ENCODE measurements around the gene APMAP.
A peak's percentile ranks its signal among the peaks of the same experiment; 100 is the strongest.

The APMAP gene

DNA sequence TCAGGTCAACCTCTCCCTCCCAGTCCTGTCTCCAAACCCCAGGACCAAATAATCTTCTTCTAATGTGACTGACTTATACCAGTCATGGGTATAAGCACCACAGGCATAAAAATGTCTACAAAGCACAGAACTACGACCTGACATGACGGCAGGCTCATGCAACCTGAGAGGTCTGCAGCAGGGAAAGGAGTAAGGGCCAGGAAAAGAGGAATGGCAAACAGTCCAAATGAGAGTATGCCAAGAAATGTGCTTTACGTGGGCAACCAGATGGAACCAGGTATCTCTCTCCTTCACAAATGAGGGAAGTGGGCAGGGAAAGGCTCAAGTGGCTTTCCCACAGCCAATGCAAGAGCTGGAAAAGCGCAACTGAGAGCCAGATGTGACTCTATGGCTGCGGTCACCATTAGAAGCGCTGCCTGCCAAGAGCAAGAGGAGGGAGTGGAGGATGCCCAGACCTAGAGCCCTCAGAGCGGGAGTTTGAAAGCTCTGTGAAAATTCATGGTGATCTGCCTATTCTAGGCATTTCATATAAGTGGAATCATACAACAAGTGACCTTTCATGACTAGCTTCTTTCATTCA, 6.0 kb downstream of the APMAP start:
- no peak for DNase-seq

DNA sequence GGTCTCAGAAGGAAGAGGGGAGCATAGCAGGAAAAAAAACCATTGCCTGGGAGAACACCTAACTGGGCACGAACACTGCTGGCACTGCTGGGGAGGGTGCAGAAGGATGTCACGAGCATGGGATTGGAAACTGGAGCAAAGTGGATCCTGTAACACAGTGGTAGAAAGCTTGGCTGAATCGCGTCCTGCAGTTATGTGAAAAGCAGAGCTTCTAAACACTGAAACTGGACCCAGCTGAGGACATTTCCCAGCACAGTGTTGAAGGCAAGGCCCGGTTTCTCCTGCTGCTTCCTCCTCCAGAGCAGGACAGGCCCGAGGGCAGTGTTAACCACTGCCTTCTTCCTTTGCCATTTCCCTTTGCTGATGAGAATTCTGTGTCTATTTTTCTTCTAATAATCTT, 6.7 kb downstream of the APMAP start:
- DNase-seq, result no peak

DNA sequence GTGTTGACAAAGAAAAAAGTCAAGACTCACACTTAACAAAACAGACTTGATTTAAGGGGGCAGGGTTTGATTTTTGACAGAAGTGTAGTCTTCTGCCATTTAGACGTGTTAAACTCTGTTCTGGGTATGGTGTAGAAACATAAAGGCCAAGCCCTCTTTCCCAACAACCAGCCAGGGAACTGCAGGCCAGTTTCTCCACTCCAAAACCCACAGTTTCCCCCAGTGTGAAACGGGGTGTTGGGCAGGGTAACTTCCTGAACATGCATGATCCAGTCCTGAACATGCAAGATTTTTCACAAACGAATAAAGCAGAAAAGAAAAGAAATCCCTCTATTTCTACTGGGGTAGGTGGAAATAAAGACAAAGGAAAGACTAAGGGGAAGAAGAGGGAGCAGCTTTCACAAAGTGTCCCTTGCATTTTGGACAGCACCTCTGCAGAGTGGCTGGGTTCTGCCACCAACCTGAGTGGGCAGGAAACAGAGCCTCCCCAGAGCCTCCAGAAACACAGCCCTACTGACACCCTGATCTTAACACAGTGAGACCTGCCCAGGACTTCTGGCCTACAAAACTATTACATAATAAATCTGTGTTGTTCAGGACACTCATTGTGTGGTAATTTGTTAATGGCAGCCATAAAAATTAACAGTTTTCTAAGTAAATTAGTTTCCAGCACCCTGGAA, 7.5 kb downstream of the APMAP start:
- no peak for DNase-seq

DNA sequence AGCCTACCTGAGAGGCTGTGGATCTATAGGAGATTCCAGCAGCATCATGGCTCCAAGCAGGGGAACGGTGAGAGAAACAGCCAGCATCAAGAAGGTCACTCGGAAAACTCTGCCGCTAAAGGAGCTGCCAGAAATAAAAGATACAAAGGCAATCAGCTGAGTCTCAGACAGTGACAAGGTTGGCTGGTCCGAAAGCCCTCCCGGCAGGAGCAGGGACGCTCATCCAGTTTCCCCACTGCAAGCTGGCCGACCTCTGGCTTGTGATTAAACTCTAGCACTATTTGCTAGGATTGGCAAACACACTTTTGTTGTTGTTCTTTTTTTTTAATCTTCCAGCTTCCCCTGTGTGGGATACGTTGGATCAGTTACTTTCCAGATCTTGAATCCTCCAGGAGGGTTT, 8.7 kb downstream of the APMAP start:
- DNase-seq, result no peak

DNA sequence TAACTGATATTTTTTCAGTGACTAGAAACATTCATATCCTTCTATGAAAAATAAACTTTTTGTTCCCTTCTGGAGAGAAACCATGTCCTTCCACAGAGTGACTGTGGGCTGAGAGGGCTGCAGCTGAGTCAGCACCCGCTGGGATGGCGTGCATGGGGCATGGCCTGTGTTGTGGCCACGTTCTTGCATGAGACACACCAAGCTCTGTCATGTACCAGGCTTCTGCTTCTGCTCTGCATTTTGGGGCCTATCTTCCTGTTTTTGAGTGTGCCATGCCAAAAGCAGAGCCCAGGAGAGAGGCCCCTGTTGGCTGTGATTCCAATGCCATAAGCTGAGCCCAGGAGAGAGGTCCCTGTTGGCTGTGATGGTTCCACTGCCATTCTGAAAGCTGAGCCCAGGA, 10.8 kb downstream of the APMAP start:
- DNase-seq, result peak; percentile 29

DNA sequence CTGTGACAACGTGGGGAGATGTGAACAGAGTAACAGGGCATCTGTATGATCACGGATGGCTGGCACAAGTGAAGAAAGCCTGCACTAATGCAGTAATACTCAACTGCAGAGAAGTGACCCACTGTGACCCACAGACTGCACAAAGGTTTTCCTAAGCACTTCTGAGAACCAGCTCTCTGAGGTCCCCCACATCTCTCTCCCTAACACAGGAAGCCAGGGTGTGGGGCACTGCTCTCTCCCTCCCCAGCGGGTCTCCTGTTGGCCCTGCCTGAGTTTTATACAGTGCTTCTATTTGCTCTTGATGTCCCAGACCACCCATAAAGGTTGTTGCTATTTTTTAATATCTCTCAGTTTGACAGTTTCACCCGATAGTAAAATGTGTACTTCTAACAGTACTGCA, 11.3 kb downstream of the APMAP start:
- no peak for DNase-seq

DNA sequence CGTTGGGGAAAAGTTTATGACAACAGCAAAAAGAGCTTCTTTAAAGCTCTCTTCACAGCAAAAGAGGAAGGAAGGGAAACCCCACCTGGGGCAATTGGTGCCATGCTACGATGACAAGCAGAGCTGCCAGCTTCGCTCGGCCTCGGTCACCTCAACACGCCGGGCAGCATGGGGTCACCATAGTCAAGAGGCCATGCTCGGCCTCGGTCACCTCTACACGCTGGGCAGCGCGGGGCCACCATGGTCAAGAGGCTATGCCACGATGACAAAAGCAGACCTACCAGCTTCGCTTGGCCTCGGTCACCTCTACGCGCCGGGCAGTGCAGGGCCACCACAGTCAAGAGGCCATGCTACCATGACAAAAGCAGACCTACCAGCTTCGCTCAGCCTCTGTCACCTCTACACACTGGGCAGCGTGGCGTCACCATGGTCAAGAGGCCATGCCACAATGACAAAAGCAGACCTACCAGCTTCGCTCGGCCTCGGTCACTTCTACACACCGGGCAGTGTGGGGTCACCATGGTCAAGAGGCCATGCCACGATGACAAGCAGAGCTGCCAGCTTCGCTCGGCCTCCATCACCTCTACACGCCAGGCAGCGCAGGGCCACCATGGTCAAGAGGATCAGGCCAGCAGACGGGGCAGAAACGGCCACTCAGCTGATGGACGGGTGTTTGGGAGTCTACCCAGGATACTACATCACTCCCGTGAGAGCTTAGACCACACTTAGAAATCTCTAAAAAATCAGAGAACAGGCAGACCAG, 12.1 kb downstream of the APMAP start:
- DNase-seq, result no peak

DNA sequence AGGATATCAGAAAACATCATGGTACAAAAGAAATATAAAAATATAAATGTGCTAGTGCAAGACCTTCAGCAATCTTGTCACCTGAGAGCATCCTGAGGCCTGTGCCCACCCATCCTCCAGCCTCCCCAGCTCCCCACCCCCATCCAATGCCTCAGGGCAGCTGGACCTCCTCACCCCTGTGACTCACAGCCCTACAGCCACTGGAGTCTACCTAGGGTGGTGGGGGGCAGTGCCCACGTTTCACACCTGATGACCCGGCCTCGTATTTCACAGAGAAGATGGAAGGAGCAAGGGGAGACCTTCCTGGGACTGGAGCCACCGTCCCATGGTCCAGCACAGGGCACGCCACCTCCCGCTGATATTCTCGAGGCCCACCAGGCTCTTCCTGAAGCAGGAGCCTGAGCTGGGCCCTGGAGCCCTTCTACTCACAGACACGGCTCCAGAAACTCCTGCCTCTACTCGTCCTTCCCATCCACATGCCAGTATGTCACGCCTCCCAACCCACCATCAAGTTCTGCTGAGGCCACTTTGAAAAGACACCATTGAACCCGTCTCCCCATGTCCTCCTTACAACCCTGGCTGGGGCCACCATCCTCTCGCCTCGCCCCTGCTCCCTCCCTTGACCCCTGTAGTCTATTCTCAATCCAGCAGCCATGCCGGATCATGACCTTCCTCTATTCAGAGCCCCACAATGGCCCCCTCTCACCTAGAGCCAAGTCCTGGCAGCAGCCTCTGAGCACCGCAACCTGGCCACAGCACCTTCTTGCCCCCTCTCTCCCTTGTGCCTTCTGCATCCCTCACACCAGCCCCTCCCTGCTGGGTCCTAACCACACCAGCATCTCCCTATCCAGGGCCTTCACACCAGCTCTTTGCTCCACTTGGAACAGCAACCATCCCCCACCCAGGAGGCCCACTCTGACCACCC, 13.3 kb downstream of the APMAP start:
- no peak for DNase-seq

DNA sequence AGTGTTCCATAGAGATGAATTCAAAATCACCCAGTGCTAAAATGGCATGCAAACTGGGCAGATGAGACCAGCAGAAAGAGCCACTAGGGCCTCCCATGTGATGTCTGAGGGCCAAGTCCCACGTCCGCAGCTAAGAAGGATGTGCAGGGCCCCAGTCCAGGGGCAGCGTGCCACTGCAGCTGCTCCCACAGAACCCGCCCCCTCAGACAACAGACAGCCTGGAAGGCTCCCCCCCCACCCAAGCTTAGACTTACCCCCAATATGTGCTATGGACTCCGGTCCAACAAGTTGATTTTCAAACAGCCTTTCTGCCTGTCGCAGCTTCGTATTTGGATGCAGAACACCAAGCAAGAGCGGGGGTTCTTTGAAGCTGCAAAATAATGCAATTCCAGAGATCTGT, 14.0 kb downstream of the APMAP start:
- DNase-seq, result no peak

DNA sequence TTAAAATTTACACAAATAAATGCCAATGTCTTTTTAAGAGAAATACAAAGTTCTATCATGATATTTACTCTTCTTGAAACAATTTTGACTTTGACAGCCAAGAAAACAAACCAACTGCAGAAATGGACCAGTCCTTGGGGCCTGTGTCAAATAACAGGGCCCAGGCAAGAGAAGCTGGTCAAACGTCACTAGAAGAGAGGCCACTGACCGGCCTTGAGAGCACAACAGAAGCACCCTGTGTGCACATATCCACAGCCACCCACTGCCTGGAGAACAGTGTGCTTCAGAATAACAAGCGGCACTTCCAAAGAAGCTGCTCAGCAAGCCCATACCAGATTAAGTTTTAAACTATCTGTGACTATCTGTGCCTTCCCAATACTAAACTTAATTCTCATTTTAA, 14.8 kb downstream of the APMAP start:
- no peak for DNase-seq

DNA sequence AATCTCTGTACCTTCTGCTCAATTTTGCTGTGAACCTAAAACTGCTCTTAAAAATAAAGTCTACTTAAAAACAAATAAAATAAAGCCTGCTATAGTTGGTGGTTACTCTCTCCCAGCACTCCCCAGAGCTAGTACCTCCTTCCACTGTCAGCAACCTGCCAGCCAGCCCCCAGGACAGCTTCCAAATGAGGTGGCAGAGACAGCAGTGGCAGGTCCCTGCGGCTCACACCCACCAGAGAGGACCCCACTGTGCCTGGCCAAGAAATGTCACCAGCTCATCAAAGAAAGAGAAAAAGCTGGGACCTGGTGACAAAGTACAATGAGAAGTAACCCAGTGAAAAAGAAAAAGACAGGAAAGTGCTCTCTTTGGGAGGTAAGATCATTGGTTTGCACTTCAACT, 15.2 kb downstream of the APMAP start:
- DNase-seq, result no peak

DNA sequence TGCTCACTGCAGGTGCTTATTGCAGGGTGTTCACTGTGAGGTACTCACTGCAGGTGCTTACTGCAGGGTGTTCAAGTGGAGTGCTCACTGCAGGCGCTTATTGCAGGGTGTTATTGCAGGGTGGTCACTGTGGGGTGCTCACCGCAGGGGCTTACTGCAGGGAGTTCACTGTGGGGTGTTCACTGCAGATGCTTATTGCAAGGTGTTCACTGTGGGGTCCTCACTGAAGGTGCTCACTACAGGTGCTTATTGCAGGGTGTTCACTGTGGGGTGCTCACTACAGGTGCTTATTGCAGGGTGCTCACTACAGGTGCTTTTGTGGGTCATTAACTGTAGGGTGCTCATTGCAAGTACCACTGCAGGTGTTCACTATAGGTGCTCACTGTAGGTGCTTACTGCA, 20.2 kb downstream of the APMAP start:
- no peak for DNase-seq

DNA sequence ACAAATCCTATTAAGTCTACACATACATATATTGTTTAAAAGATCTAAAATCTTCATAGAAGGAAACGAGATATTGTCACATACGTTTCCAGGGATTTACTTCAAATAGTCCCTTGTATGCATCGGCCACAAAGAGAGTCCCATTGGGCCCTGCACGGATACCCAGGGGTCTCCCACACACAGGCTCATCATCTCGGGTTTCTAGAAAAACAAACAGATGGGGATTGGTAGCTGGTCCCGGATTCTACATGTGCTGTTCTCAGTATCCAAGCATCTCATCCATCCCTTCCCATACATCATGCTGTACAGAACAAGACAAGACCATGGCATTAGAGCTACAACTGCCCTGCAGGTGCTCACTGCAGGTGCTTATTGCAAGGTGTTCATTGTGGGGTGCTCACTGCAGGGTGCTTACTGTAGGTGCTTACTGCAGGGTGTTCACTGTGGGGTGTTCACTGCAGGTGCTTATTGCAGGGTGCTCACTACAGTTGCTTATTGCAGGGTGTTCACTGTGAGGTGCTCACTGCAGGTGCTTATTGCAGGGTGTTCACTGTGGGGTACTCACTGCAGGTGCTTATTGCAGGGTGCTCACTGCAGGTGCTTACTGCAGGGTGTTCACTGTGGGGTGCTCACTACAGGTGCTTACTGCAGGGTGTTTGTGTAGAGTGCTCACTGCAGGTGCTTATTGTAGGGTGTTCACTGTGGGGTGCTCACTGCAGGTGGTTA, 21.0 kb downstream of the APMAP start:
- DNase-seq, result no peak

DNA sequence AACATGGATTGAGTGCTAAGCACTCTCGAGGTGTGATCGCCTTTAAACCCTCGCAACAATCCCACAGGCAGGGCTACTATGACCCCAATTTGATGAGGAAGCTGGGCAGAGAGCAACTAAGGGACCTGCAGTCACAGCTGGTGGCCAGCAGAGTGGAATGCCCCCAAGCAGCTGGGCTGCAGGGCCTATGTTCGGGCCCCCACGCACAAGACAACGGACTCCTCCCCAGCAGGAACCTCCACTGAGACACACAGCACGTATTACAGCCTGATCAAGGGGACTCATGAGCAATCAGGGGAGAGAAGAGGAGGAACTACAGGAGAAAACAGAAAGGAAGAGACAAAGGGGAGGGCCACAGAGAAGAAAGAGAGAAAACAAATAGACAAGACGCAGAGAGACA, 21.8 kb downstream of the APMAP start:
- DNase-seq, result no peak

DNA sequence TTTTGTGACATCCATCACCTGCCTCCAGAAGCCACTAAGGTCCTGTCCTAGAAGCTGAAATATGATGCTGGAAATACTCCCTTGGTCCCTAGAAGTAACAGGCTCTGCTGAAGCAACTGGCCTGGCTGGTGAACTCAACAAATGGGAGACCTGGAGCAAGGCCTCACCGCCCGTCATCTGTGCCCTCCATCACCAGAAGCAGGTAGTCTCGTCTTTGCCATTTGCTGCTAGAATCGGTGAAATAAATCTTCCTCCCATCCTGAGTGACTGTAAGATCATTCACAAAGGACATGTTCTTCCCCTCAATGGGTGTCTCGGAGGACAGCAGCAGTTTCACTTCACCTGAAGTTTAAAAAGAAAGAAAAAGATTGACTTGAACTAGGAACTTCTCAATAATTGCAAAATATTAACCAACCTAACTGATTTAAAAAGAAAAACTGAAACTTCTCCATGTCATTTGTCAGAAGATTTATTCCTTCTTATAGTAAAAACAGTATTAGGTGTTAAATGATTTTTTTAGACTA, 22.5 kb downstream of the APMAP start:
- DNase-seq, result no peak

DNA sequence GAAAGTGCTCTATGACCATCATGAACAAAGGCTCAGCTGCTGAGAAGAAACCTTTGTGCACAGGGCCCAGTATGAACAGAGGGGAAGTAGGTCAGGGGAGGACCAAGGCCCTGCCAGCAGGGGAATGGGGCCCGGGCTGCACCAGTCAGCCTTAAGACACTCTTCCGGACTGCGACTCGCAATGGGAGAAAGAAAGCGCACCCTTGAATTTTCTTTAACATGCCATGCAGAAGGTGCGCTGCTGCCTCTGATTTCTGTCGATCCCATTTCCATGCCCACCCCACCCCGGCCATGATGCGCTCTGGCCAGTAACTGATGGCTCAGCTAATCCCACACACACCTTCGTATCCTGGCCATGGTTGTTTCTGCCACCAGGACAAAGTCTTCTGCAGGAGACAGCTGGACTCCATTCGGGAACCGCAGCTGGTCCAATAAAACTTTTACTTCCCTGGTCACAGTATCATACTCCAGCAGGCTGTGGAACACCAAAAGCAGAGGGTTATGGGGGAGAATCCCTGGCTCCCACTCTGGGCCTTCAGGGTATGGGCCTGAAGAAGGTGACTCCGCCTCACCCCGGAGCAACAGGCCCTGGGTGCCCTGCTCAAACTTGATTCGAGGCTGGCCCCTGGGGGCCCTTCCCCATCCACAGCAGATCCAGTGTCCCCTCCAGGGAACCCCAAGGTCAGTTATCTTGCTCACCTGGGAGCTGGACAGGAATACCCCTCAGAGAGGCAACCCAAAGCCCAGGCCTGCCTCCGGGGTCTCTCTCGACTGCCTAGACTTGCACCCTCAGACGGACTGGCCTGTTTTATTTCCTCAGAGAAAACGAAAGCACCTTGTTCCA, 23.1 kb downstream of the APMAP start:
- DNase-seq, result no peak

DNA sequence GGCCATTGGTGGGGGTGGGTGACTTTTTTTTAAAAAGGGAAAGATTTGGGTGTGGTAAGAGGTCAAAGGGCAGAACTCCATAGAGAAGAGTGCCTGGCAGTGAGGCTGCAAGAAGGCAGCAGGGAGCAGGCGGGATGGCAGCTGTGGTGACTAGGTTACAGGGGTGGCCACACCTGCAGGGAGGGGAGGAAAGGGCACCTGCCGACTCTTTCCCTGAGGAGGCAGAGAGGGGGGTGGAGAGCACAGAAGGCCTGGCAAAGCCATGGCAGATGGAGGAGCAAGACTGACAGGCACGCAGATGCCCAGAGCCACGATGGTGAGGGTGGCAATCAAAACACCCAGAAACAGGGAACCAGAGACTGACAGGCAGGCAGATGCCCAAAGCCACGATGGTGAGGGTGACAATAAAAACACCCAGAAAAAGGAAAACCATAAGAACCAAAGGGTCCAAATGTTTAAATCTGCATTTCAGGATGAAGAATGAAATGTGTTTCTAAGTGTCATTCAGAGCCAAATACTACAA, 24.2 kb downstream of the APMAP start:
- DNase-seq, result no peak

DNA sequence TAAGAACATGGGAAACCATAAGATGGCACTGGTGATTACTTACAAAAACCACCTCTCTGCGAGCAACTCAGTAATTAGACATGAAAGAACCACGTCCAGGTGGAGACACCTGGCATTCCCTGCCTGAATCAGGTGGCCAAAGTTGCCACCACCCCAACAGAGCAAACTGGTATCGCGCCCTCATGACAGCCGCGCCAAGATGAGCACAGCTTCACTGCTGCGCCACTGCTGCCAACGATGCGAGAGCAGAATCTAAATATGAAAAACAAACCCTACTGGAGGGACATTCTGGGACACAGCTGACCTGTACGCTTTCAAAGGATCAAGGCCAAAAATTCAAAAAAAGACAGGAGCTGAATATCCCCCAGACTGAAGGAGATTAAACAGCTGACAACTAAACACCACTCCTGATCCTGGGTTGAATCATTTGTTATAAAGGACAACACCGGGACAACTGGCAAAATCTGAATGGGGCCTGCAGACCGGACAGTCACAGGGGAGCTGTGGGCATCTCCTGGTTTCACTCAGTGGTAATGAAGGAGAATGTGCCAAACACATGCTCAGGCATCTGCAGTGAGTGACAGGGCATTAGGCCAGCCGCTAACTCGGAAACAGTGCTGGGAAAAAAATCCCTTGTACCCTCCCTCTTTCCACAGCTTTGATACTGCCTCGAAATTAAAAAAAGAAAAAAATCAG, 26.1 kb downstream of the APMAP start:
- DNase-seq, result no peak

DNA sequence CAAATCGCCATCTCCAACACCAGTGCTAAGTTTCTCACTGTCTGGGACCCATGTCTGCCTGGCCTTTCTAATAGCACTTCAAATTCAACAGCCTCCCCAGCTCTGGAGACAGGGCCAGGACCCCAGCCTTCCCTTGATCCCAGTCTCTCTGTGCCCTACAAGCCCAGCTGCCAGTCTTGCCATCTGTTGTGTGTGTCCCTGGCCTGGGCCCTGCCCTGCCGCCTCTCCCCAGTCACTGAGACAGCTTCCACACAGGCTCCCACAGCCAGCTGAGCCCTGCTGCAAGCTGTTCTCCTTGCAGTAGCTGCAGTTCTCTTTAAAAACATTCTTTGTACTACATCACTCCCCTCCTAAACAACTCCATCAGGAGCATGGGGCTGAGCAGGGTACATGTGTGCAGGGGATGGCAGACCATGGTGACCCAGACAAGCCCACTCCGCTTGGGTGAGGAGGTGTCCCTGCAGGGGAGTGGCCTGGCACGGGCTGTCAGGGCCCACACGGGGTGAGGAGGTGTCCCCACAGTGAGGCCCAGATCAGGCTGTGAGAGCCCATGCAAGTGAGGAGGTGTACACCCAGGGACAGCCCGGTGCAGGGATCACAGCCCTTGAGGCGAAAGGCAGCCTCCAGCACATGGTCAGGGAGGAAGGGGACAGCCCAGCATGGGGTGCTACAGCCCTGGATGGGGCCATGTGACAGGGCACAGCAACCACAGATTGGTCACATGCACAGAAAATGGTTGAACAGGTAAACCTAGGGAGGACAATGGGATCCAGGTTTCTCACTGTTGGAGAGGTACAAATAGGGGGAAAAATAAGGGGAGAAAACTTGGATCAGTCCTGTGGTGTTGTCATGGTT, 27.3 kb downstream of the APMAP start:
- DNase-seq, result no peak

DNA sequence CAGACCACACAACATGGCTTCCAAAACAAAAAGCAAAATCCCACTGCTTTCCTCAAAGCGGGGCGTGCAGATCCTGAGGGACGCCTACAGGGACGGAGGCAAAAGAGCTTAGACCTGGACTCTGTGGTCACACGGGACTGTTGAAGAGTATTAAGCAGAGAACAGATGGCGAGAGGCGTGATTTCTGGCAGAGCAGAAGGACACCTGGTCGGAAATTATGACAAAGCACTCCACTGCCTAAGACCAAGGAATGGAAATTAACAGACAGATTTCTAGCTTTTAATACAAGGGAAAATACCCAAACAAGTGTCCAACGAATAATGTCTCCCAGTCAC, 28.1 kb downstream of the APMAP start:
- no peak for DNase-seq

All from CD4-positive, alpha-beta T cell treated with Interleukin-4 for 4 hours (primary cell).